Natural killer cell (primary cell): ENCODE measurements around the gene ZBTB42. TPM values are rescaled to one million over a fixed set of nuclear protein-coding genes. Genes with fewer than 3 reads are reported as not detected.

Experiments
- ATAC-seq, 3 donors: fragments of 150-1000 bp in 2 of 3; fragments of 200-7000 bp in 1 of 3; cut with Tn5 transposase; 1 replicate in 1 of 3; 2 replicates in 2 of 3; pipeline ENCODE4 v1.10.0; 2021; ENCODE audit warnings: mild to moderate bottlenecking in 2 of 3, moderate library complexity in 2 of 3
- DNase-seq, 2 donors: peaks; one replicate each; pipeline versions ENCODE4 v3.0.0 to v3.0.0-alpha.2; 2013 to 2021; ENCODE audit warnings: mixed read lengths in 1 of 2
- H3K27ac ChIP-seq: one replicate; pipeline ENCODE4 v1.5.1; 2013; ENCODE audit warnings: mild to moderate bottlenecking, low read length
- H3K27me3 ChIP-seq: one replicate; pipeline ENCODE4 v1.6.1; 2013; ENCODE audit warnings: low read length; ENCODE audit not compliant: control insufficient read depth, insufficient read depth
- H3K36me3 ChIP-seq: one replicate; pipeline ENCODE4 v1.6.1; 2013; ENCODE audit warnings: low read length; ENCODE audit not compliant: control insufficient read depth, insufficient read depth
- H3K4me1 ChIP-seq: one replicate; pipeline ENCODE4 v1.6.1; 2013; ENCODE audit warnings: low read length; ENCODE audit not compliant: control insufficient read depth, insufficient read depth
- H3K4me3 ChIP-seq: one replicate; pipeline ENCODE4 v1.5.1; 2013; ENCODE audit warnings: low read length
- H3K9me3 ChIP-seq: one replicate; pipeline ENCODE4 v1.6.1; 2013; ENCODE audit warnings: low read length; ENCODE audit not compliant: control insufficient read depth, insufficient read depth
- H3K27ac Mint-ChIP-seq, 2 donors: one replicate each; pipeline ENCODE4 v1.8.0; 2022; ENCODE audit warnings: mild to moderate bottlenecking in 2 of 2, mixed read lengths in 2 of 2, moderate library complexity in 1 of 2
- H3K27me3 Mint-ChIP-seq, 2 donors: one replicate each; pipeline ENCODE4 v1.8.0; 2022; ENCODE audit warnings: low read depth in 2 of 2, mixed read lengths in 2 of 2
- H3K36me3 Mint-ChIP-seq: one replicate; pipeline ENCODE4 v1.8.0; 2022; ENCODE audit warnings: mixed read lengths
- H3K4me1 Mint-ChIP-seq, 2 donors: one replicate each; pipeline ENCODE4 v1.8.0; 2022; ENCODE audit warnings: mixed read lengths in 2 of 2
- H3K4me3 Mint-ChIP-seq: one replicate; pipeline ENCODE4 v1.8.0; 2022; ENCODE audit warnings: mild to moderate bottlenecking, moderate library complexity, mixed read lengths
- H3K9me3 Mint-ChIP-seq, 2 donors: one replicate each; pipeline ENCODE4 v1.8.0; 2022; ENCODE audit warnings: mixed read lengths in 2 of 2
- WGBS: methylation state at CpG from one replicate; pipeline ENCODE4 v1.1.7; 2013; ENCODE audit warnings: missing lambda C conversion rate; ENCODE audit not compliant: insufficient coverage; 5-methylcytosine and 5-hydroxymethylcytosine counted together
- intact Hi-C: fragments of 100-400 bp; cut with micrococcal nuclease; formaldehyde crosslinking; loops from one replicate; pipeline ENCODE4 v1.14.2; 2022
- total RNA-seq, 4 donors: library from RNA; stranded (reverse); fragments of 120-200 nt in 1 of 4; gene quantifications; one replicate each; pipeline versions ENCODE4 v1.2.3 to v1.2.4, GENCODE V29; 2013 to 2022
- TF ChIP-seq, protein P1 (sequence below): fragments of 200-600 bp; IDR thresholded peaks from one replicate; pipeline ENCODE4 v1.8.0; 2022; ENCODE audit warnings: antibody characterized with exemption

Gene ZBTB42
- total RNA-seq, 3 donors from 2014 or later (not counting 1 experiment from before 2014, with no cell fraction given), result 3.6 to 4.5 (median 3.7) TPM

GRCh38 chr14:104792101-104792884 lies 8.6 kb upstream of the ZBTB42 start:
- Histone ChIP-seq H3K36me3 (peaks cover 27% of the 10 kb centered on the region), H3K27ac (no peak overlapping the region), H3K27me3 (no peaks in the 10 kb centered on the region), H3K9me3 (no peaks in the 10 kb centered on the region), H3K4me3 (no peak overlapping the region), H3K4me1 (peaks cover 60% of the 10 kb centered on the region)
- Mint-ChIP-seq H3K9me3 (no peaks in the 10 kb centered on the region), H3K27me3 (no peaks in the 10 kb centered on the region), H3K36me3 (no peaks in the 10 kb centered on the region), H3K27ac (peak overlapping the region; percentile 41 to 59), H3K4me3 (peak overlapping the region; percentile 93), H3K4me1 (peaks cover 19 to 61% of the 10 kb centered on the region in 2 donors)
- TF ChIP-seq, protein P1, sequence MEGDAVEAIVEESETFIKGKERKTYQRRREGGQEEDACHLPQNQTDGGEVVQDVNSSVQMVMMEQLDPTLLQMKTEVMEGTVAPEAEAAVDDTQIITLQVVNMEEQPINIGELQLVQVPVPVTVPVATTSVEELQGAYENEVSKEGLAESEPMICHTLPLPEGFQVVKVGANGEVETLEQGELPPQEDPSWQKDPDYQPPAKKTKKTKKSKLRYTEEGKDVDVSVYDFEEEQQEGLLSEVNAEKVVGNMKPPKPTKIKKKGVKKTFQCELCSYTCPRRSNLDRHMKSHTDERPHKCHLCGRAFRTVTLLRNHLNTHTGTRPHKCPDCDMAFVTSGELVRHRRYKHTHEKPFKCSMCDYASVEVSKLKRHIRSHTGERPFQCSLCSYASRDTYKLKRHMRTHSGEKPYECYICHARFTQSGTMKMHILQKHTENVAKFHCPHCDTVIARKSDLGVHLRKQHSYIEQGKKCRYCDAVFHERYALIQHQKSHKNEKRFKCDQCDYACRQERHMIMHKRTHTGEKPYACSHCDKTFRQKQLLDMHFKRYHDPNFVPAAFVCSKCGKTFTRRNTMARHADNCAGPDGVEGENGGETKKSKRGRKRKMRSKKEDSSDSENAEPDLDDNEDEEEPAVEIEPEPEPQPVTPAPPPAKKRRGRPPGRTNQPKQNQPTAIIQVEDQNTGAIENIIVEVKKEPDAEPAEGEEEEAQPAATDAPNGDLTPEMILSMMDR, result no peak
- DNase-seq (no peak), ATAC-seq (no peak)
- intact Hi-C loops, result no loop called here
- 93% methylated on average over 25 of the region's 25 CpGs for WGBS

- Mint-ChIP-seq H3K36me3 (no peaks in the 10 kb centered on the region), H3K27me3 (no peaks in the 10 kb centered on the region), H3K27ac (peak overlapping the region; percentile 59 to 85), H3K9me3 (no peaks in the 10 kb centered on the region), H3K4me1 (peaks cover 19 to 59% of the 10 kb centered on the region in 2 donors), H3K4me3 (peak overlapping the region; percentile 93)
- H3K36me3 ChIP-seq, result peaks cover 27% of the 10 kb centered on the region
- TF ChIP-seq, protein P1, result no peak
- intact Hi-C loops, result no loop called here
- peaks cover 52% of the 10 kb centered on the region for H3K4me1 ChIP-seq
- H3K27me3 ChIP-seq, result no peaks in the 10 kb centered on the region
- no peaks in the 10 kb centered on the region for H3K9me3 ChIP-seq
- ATAC-seq (no peak), DNase-seq (no peak)
- no peak overlapping the region for H3K27ac ChIP-seq
- 90% methylated on average over 16 of the region's 16 CpGs for WGBS
- H3K4me3 ChIP-seq, result no peak overlapping the region
Observed at GRCh38 chr14:104792945-104793702, 7.8 kb upstream of the ZBTB42 start.

DNA sequence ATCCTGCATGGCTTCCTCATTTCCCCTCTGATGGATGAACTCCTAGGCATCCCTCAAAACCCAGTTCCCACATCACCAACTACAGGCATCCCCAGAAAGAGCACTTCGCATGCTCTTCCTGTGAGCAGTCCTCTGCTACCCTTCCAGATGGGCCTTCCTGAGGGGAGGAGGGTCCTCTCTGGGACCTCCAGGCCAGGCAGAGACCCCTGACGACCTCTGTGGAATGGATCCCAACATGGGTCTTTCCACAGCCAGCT lies 7.3 kb upstream of the ZBTB42 start:
- Histone ChIP-seq H3K4me3 (no peak overlapping the region), H3K36me3 (peaks cover 27% of the 10 kb centered on the region), H3K4me1 (peaks cover 47% of the 10 kb centered on the region), H3K9me3 (no peaks in the 10 kb centered on the region), H3K27ac (no peak overlapping the region), H3K27me3 (no peaks in the 10 kb centered on the region)
- peak overlapping the region; percentile 93 for H3K4me3 Mint-ChIP-seq
- intact Hi-C loops, result no loop called here
- peak overlapping the region; percentile 83 to 85 for H3K27ac Mint-ChIP-seq
- TF ChIP-seq, protein P1, result no peak
- ATAC-seq (no peak), DNase-seq (no peak)
- H3K9me3 Mint-ChIP-seq, result no peaks in the 10 kb centered on the region
- H3K4me1 Mint-ChIP-seq, result peaks cover 19 to 61% of the 10 kb centered on the region in 2 donors
- H3K36me3 Mint-ChIP-seq, result no peaks in the 10 kb centered on the region
- 86% methylated on average over 2 of the region's 2 CpGs for WGBS
- no peaks in the 10 kb centered on the region for H3K27me3 Mint-ChIP-seq
